ENCODE data around the gene PALMD.

DNA sequence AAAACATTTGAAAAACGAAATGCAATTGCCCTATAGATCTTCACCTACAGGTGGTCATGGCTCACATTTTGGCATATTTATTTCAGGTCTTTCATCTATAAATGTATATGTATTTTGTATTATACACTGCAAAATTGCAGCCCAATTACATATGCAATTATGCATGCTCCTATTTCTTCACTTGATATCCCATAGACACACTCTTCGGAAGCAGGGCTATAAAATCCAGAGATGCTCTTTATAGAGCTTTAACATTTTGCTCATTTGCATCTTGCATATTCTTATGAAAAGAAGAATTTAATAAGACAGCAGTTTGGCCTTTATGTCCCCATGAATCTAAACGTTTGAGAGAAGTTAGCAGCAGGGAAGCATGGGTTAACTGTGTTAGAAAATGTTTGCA, 44.7 kb upstream of the PALMD start:
- TF ChIP-seq, protein P1, sequence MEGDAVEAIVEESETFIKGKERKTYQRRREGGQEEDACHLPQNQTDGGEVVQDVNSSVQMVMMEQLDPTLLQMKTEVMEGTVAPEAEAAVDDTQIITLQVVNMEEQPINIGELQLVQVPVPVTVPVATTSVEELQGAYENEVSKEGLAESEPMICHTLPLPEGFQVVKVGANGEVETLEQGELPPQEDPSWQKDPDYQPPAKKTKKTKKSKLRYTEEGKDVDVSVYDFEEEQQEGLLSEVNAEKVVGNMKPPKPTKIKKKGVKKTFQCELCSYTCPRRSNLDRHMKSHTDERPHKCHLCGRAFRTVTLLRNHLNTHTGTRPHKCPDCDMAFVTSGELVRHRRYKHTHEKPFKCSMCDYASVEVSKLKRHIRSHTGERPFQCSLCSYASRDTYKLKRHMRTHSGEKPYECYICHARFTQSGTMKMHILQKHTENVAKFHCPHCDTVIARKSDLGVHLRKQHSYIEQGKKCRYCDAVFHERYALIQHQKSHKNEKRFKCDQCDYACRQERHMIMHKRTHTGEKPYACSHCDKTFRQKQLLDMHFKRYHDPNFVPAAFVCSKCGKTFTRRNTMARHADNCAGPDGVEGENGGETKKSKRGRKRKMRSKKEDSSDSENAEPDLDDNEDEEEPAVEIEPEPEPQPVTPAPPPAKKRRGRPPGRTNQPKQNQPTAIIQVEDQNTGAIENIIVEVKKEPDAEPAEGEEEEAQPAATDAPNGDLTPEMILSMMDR (IDR thresholded peaks at IDR 0.05; ENCODE audit: low read length), result no peak
- TF ChIP-seq EZH2phosphoT487 (IDR thresholded peaks at IDR 0.05; ENCODE audit: low read length), result no peak
- no peak for TF ChIP-seq EZH2 (optimal IDR thresholded peaks at IDR 0.05; ENCODE audit: low read depth, low read length)
